CD4-positive, alpha-beta T cell treated with Interleukin-1 beta for 1 hour (primary cell): Measurements from ENCODE around the gene ETAA1.
A peak's percentile ranks its signal among the peaks of the same experiment; 100 is the strongest.

ENCODE experiments used
- DNase-seq, 2 donors: peaks; one replicate each; pipeline ENCODE4 v3.0.0-alpha.2; 2020 to 2022

The ETAA1 gene

DNA sequence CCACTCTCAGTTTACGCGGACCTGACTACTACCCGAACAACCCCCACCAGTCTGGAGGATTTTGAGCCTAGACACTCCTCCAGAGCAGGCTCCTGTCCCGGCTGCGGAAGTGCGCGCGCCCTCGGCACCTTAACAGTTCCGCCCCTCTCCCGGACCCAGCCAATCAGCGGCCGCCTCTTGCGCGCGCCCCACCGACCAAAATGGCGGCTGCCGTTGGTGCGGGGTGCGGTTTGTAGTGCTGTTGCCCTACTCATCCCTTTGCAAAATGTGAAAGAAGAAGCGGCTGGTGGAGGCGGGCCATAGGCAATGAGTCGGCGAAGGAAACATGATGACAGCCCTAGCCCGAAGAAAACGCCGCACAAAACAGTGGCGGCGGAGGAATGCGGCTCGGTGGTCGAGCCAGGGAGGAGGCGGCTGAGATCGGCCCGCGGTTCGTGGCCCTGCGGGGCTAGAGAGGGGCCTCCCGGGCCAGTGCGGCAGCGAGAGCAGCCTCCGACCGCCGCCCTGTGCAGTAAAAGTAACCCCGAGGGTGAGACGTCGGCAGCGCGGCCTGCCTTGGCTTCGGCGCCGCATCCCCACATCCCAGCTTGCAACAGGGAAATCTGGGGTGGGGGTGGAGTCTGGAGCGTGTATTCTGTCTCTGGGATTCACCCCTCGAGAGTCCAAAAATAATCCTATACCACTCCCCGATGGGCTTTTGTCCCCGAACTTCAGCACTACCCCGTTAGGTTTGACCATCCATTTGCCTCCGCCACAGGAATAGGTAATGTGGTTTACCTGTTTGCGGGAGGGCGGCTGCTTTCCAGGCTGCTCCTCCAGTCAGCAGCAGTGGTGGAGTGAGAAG, at the start of gene ETAA1:
TSS of gene ETAA1 (plus strand) at position 191 of the 844 bp plus-strand sequence. CDS start at position 307, 116 bp downstream.
- peak; percentile 91 to 93 for DNase-seq

DNA sequence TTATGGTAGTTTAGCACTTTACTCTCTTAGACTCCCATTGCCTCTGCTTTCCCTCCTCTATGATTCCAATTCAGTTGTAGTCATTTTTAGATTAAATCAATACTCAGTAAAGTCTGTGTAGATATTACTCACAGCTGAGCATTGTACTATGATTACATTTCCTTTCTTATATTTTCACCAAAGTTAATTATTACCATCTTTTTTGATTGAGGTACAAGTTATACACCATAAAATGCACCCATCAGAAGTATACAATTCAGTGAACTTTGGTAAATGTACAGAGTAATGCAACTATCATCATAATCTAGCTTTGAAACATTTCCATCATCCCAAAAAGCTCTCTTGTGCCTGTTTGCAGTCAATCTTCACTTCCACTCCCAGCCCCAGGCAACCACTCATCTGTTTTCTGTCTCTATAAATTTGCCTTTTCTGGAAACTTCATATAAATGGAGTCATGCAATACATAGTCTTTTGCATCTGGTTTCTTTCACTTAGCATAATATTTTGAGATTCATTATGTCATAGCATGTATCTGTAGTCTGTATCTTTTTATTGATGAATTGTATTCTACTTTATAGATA, 30.2 kb upstream of the ETAA1 start:
- DNase-seq: no peak

DNA sequence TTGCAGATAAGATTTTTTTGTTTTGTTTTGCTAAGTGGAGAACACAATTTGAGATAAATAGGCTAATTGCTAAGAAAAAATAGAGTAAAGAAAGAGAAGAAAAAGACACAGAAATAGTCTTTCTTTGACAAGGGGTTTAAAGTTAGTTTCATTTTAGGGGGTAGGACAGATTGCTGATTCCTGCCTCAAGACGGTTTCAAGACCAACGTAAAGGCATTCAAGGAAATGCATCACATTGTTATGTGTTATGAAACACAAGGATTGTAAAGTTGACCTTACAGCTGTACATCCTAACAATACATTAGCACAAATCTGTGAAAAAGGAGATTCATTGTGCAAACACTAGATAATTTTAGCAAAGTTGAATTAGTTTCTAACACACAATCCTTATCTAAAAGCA, 22.7 kb upstream of the ETAA1 start:
- DNase-seq: no peak

DNA sequence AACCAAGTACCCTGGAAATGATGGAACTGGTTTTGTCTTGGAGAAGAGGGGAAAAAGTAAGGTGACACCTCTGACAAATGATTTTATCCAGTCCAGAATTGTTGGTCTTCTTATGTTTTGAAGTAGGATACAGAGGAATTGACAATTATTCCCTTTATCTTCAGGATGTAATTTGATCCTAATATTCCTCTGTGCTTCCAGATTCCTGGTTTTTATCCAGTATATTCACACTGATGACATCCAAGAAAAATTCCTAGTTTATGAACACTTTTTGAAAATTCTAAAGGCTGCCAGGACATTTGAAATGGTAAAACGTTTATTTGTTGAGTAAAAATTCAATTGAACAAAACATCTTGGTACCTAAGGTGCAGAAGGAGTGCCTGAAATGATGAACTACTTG, 22.2 kb upstream of the ETAA1 start:
- no peak for DNase-seq

DNA sequence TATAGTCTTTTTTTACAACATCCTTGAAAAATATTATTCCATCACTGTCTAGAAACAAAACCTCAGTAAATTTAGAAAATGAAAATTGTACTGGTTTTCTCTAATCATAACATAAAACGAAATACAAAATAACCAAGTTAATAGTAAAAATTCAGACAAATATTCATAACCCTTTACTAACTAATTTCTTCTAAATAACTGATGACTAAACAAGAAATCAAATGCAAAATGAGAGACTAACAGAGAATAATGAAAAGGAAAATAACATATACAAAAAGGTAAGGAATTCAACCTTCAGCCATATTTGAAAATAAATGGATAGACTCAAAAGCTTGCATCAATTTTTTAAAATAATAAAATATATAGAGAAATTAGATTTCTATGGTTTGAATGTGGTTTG, 18.6 kb upstream of the ETAA1 start:
- no peak for DNase-seq

DNA sequence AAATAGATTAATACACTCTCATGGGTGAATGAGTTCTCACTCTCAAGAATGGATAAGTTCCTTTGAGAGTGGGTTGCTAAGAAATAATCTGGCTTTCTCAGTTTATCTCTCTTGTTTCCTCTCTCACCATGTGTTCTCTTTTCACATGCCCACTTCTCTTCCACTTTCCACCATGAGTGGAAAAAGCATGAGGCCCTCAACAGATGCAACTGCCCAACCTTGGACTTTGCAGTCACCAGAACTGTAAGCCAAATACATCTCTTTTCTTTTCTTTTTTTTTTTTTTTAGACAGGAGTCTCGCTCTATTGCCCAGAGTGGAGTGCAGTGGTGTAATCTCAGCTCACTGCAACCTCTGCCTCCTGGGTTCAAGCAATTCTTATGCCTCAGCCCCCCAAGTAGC, 18.1 kb upstream of the ETAA1 start:
- no peak for DNase-seq

DNA sequence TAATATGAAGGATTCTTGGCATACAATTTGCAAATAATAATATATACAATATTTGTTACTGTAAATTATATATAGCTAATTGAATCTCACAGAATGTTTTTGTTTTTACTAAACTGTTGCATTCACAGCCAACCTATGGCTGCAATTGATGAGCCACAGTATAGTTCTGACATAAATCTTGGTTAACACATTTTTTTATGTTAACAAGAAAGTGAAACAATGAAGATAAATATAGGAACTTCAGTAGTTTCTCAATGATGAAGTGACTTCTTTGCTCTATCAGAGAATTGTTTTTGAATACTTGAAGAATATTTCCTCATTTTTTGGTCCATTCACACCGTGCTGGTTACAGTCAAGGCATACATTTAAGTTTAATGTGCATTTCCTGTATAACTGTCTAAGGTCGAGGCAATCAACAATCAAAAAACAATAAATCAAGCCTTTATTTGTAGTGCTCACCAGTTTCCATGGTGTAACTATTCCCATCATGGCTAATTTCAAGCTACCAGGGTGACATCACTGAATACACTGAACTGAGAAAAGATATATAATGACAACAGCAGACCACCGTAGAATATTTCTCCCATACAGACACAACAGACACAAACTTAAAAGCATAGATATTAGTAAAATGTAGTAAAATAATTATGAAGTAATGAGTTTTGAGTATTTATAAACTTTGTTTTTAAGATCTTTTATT, 12.9 kb upstream of the ETAA1 start:
- DNase-seq: no peak

DNA sequence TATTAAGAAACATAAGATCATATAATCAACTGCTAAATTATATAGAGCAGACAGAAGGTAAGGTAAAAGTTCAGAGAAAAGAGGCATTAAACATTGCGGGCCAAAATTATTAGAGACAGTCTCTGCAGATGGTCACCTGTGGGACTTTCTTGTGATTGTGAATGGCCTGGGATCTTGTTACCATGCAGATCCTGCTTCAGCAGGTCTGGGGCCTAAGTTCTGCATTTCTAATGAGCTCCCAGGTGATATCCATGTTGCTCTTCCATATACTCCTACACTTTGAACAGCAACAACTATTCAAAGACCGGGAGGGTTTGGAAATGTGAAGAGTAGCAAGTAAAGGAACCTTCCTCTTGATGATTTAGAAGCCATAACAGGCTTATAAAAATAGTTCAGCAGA, 8.5 kb upstream of the ETAA1 start:
- no peak for DNase-seq

DNA sequence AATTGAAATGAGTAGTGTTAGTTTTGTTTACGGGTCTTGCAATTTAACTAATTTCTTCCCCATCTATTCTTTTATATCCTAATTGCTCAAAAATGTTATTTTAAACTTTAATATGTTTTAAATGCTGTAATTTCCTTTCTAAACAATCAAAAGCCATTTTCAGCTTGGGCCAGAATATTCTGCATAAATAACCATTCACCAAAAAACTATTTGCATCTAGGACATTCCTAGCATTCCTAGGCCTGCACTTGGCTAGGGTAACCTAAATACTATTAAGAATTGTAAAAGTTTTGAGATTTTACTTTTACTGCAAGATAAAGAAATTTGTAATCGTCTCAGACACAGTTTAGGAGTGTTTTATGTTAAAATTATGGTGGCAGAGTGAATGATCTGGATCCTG, 7.8 kb upstream of the ETAA1 start:
- DNase-seq: no peak

DNA sequence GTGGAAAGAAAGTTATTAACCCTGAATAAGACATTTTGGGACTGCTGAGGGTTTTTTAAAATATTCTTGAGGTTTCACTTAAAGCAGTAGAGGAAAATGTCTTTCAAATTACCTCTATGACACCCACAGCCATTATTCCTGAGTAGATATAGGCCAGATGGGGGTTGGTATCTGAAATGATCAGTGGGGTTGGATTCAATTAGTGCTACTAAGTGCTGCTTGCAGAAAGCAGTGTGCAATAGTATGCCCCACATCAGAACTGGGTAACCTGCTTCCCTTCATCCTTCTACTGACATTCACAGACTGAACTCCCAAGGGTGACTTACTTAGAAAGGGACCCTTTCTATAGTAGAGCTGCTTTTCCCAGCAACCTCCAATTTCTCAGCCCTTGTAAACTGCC, 7.3 kb upstream of the ETAA1 start:
- no peak for DNase-seq

DNA sequence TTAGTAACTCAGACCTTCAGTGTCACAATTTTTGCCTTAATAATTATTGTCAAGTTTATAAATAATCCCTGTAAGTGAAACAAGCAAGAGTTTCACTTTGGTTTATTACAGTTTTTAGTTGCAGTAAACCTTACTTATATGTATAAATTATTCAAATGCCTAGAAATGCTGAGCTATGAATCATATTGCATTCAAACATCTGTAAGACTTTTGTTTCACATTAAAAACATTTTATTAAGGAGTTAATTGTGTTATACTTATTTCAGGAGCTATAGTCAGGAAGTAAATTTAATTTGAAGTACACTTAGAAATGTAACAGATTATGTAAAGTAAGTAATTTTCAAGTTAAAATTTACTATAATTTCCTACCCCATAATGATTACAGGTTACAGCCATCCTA, 3.9 kb upstream of the ETAA1 start:
- DNase-seq: no peak

DNA sequence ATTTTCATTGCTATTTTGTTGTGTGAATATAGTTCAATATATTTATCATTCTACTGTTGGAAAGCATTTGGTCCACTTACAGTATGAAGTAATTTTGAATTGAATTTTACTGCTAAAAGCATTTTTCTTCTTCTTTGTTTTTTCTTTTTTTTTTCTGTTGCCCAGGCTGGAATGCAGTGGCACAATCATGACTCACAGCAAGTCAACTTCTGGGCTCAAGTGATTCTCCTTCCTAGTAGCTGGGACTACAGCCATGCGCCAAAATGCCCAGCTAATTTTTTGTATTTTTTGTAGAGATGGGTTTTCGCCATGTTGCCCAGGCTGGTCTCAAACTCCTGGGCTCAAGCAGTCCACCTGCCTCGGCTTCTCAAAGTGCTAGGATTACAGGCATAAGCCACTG, 2.4 kb upstream of the ETAA1 start:
- DNase-seq: no peak

DNA sequence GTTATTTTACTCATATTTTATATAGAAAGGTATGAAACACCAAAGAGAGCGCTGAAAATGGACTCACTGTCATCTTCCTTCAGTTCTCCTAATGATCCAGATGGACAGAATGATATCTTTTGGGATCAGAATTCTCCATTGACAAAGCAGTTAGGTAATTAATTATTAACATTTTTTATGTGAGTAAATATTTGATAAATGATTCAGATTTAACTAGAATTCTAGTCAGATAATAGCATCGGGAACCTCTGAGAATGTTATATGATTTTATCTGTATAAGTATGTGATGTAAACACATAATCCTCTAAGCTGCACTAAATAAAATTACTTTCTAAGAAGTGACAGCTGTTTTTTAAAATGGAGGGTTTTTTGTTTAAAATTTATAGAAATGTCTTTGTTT, 2.0 kb downstream of the ETAA1 start:
- no peak for DNase-seq

DNA sequence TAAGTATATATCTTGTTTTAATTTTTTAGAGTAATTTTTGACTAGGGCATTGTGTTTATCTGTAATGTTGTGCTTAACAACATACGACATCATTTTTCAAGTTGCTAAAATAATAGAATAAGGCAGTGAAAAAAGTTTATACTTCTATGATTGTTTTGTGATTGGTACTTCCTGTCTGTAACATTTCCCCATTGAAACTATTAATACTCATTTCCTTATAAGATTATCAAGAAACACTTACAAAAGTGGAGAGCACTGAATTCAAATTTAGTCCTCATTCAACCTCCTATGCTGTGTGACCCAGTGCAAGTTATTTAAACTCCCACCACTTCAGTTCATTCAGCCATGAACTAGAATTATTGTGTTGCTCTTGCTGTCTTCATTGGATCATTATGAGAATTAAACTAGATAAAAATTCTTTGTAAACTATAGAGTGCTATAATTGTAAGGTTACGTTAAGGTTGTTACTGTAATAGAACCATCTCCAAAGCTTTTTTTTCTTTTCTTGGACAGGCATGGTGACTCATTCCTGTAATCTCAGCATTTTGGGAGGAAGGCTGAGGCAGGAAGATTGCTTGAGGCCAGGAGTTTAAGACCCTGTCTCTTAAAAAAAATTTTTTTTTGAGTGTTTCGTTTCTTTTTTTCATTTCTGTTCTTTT, 2.8 kb downstream of the ETAA1 start:
- no peak for DNase-seq

DNA sequence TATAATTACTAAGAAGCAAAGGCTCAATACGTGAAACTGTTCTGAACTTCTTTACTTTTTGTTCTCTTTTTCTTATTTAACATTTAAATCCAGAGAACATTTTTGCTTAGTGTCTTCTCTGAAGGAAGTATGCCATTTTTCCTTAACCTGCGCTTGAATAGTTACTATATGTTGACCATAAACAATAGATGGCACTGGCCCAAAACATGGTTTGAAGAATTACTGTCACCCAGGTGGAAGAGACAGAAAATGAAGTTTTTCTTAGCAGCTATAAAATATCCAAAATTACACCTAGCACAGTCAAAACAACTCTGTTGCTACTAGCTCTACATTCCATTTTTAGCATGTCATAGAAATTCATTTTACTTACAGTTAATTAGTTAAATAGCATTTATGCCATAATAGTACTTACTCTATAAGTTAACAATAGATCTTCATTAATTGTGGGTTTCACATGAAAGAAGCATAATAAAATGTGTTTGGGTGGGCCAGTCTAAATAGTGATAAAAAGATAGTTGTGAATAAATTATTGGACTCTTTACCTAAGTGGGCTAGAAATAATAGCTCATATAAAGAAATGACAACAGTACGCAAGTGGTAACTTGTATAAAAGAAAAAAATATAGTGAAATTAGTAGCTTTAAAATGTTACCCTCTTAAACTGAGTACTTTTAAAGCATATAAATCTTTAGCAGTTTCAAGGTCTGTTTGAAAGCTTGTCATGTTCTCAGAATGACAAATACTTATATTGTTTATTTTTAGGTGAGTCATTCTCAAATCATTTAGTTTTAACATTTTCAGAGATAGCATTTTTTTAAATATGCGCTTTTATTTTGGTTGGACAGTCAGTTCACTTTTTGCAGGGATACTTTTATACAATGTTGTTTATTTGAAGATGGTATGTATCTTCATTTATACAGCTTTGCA, 3.7 kb downstream of the ETAA1 start:
- DNase-seq: no peak

DNA sequence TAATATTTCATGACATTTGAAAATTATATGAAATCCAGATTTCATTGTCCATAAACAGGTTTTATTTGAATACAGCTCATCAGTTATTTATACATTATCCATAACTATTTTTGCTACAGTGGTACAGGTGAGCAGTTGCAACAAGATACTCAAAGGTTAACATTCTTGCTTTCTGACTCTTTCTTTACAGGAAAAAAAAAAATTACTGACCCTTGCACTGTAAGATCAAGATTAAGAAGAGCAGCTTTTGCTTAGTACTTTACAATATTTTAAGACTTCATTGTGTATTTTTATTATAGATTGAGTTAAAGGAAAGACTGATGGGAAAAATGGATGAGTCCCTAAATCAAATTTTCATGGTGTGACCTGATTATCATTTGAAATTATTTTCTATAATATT, 11.2 kb downstream of the ETAA1 start:
- no peak for DNase-seq

DNA sequence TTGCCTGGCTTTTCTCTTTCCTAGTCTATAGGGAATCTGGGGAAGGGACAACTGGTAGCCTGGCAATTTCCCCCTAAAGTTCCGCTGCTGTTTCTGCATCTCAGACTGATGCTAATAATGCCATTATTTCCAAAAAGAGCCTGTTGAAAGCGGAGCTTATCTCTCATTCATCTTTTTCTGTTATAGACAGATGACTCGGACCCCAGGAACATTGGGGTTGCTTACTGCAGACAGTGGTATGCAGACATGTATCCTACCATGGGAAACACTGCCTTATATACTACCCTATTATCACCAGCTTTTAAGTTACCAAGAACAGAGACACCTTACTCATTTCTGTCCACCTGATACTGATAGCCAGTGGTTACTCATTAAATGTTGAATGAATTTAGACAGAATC, 15.3 kb downstream of the ETAA1 start:
- DNase-seq: no peak

DNA sequence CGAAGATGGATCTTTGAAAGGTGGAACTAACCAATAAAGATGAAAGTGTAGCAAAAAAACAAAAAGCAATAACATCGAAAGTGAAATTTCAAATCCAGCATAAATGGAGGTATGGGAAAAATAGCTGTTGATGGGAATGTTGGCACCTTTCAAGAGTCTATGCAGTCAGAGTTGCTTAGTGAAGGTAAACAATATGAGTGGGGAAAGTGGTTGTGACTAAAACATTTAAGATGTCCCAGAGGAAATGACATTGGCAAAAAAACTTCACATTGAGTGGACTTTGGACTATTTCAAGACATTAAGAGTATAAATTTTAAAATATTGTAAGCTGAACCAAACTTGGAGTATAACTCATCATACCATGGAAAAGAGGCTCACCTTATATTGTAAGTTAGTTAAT, 17.7 kb downstream of the ETAA1 start:
- no peak for DNase-seq

DNA sequence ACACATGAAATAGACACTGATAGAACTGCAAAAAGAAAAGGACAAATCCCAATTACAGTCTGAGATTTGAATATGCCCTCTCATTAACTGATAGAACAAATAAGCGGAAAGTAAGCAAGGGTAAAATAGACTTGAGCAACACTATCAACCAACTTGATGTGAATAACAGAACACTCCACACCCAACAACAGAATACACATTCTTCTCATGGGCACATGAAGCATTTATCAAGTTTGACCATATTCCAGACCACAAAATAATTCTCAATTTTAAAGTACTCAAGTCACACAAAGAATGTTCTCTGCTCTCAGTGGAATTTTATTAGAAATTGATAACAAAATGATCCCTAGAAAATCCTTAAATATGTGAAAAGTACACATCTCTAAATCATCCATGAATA, 19.0 kb downstream of the ETAA1 start:
- no peak for DNase-seq

DNA sequence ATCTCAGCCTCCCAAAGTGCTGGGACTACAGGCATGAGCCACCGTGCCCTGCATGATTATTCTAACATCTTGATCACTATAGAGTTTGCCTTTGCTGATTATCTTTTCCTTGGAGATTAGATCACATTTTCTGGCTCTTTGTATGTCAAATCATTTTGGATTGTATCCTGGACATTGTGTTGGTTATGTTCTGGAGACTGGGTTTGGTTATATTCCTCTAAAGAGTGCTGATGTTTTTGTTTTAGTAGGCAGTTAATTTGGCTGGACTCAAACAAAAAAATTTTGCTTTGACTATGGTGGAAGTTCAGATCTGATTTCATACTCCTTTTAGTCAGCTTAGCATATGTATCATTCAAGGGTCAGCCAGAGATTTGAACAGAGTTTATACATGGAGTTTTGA, 26.4 kb downstream of the ETAA1 start:
- no peak for DNase-seq

DNA sequence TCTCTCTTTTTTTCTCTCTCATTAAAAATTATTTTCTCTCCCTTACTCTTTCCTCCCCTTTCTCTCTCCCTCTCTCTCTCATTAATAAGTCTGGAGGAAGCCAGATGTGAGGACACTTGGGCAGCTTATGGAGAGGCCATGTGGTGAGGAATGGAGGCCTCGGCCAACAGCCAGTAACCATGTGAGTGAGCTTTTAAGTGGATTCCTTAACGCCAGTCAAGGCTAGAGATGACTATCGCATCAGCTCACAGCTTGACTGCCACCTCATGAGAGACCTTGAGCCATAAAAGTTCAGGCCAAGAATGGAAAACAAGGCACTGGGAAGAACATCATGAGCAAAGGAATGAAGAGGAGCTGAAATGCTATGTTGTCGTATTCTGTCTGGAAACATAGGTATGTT, 39.1 kb downstream of the ETAA1 start:
- no peak for DNase-seq

DNA sequence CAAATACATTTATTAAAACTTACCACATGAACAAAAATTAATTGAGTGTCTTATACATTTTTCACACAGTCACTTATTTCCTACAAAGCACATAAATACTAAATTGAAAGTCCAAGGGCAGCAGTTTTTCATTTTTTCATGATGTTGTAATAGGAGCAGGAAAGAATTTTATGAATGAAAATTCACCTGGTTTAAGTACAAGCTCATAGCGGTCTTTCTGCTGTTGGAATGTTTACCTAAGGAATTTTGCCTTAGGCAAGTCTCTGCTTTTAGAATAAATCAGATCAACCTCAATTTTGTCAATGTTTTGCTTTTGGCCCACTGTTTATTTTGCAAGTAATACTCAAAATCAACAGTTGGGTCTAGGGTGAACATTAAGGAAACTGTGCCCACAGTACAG, 40.0 kb downstream of the ETAA1 start:
- no peak for DNase-seq

DNA sequence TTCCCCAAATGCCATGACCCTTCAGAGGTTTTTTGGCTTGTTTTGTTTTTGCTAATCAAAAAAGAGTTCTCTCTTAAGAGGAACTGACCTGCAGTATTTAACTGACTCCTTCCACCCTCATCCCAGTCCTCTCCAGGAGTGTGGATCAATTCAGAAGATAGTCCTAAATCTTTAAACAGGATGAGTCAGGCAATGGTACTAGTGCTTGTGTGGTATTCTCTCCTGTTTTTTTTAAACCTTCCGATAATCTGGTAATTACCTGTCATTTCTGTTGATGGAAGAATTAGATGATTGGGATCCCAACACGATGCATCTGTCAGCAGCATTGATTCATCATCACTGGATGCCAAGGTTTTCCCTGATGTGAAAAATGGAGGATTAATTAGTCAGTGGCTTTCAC, 41.2 kb downstream of the ETAA1 start:
- no peak for DNase-seq
